OCI-LY7 (cell line): Measurements from ENCODE around the gene GRID1. TPM values are rescaled to one million over a fixed set of nuclear protein-coding genes. Genes with fewer than 3 reads are reported as not detected.

Source experiments
- BruUV-seq: library from RNA; stranded (reverse); fragments of 400-500 nt; replicated peaks from 2 replicates; lab custom pipeline; 2021; lab: Mats Ljungman, UMichigan
- CTCF ChIA-PET: fragments of 300-600 bp; sonication (Branson Sonifier 250); formaldehyde crosslinking; loops from one replicate; lab custom pipeline; 2022; ENCODE audit warnings: antibody characterized with exemption; ENCODE audit not compliant: unreplicated experiment; lab: Charles Lee
- POLR2A ChIA-PET: fragments of 300-600 bp; sonication (Branson Sonifier 250); formaldehyde crosslinking; loops from one replicate; lab custom pipeline; 2022; ENCODE audit warnings: antibody characterized with exemption; lab: Charles Lee
- DNase-seq: peaks from one replicate; pipeline ENCODE4 v3.0.0-alpha.2; 2015; ENCODE audit warnings: low spot score
- H2AFZ ChIP-seq: fragments of 200-600 bp; sonication (generic), shearing (Covaris generic); 2 replicates; pipeline ENCODE4 v1.6.1; 2014; ENCODE audit warnings: mild to moderate bottlenecking, antibody characterized with exemption, low read length, moderate library complexity
- H3K27ac ChIP-seq: fragments of 200-600 bp; sonication (generic); 2 replicates; pipeline ENCODE4 v1.5.1; 2014; ENCODE audit warnings: mixed run types, low read depth, mild to moderate bottlenecking, moderate library complexity, low read length, inconsistent platforms; ENCODE audit not compliant: poor library complexity, severe bottlenecking
- H3K36me3 ChIP-seq: fragments of 200-600 bp; sonication (generic); 2 replicates; pipeline ENCODE4 v1.6.1; 2014; ENCODE audit warnings: mild to moderate bottlenecking, antibody characterized with exemption, low read length, moderate library complexity, mixed read lengths; ENCODE audit not compliant: insufficient read depth
- H3K4me1 ChIP-seq: fragments of 200-600 bp; sonication (generic); 2 replicates; pipeline ENCODE4 v1.5.1; 2014; ENCODE audit warnings: mild to moderate bottlenecking, low read length; ENCODE audit not compliant: insufficient read depth, poor library complexity, severe bottlenecking
- H3K4me2 ChIP-seq: fragments of 200-600 bp; sonication (generic); 2 replicates; pipeline ENCODE4 v1.6.1; 2014; ENCODE audit warnings: mild to moderate bottlenecking, low read length
- H3K4me3 ChIP-seq: fragments of 200-600 bp; sonication (generic); 2 replicates; pipeline ENCODE4 v1.5.1; 2014; ENCODE audit warnings: mild to moderate bottlenecking, low read depth, low read length; ENCODE audit not compliant: poor library complexity, severe bottlenecking
- H3K79me2 ChIP-seq: fragments of 200-600 bp; sonication (generic); 2 replicates; pipeline ENCODE4 v1.6.1; 2016; ENCODE audit warnings: low read depth, mild to moderate bottlenecking, low read length, moderate library complexity, mixed read lengths; ENCODE audit not compliant: insufficient read depth
- H3K9me2 ChIP-seq: fragments of 200-600 bp; sonication (generic); 2 replicates; pipeline ENCODE4 v1.6.1; 2016; ENCODE audit warnings: mild to moderate bottlenecking, low read length, mixed read lengths; ENCODE audit not compliant: insufficient read depth
- H3K9me3 ChIP-seq: fragments of 200-600 bp; sonication (generic); 2 replicates; pipeline ENCODE4 v1.6.1; 2014; ENCODE audit warnings: mild to moderate bottlenecking, mixed run types, low read length, mixed read lengths
- H4K20me1 ChIP-seq: fragments of 200-600 bp; sonication (generic); 2 replicates; pipeline ENCODE4 v1.6.1; 2014; ENCODE audit warnings: mild to moderate bottlenecking, antibody characterized with exemption, low read length, moderate library complexity, mixed read lengths; ENCODE audit not compliant: insufficient read depth
- EZH2phosphoT487 ChIP-seq: fragments of 200-600 bp; sonication (generic); IDR thresholded peaks from 2 replicates; pipeline ENCODE4 v1.6.1; 2018; ENCODE audit warnings: low read depth, borderline replicate concordance, mild to moderate bottlenecking, mixed run types, antibody characterized with exemption, low read length, moderate library complexity, mixed read lengths
- intact Hi-C: fragments of 100-400 bp; cut with micrococcal nuclease; formaldehyde crosslinking; loops from one replicate; pipeline ENCODE4 v1.10.0; 2022; ENCODE audit not compliant: unreplicated experiment
- total RNA-seq, 2 experiments: library from RNA; depleted of rRNA in 1 of 2; stranded (reverse); fragments of >200 nt in 1 of 2; shearing (Covaris generic) in 1 of 2; gene quantifications; 2 replicates each; pipeline ENCODE4 v1.2.3, GENCODE V29; 2014 to 2022
- TF ChIP-seq, protein P1 (sequence below): fragments of 200-600 bp; sonication (generic); conservative IDR thresholded peaks from 2 replicates; pipeline ENCODE4 v1.5.1; 2014; ENCODE audit warnings: mild to moderate bottlenecking, antibody characterized with exemption, low read length, moderate library complexity, mixed read lengths

GRID1 gene
- total RNA-seq, 2 experiments from 2014 or later = 1.6 to 3.7 TPM

GRCh38 chr10:85645053-85645452 lies 721.5 kb downstream of the GRID1 start:
- POLR2A ChIA-PET = interaction anchor here (0.6 to 0.7 kb wide), 2 partner anchors 624 to 1229 kb away, joined by 3 to 4 read pairs; no protein-coding TSS in a partner anchor
- Histone ChIP-seq H4K20me1 (no peaks in the 10 kb centered on the region), H3K36me3 (no peaks in the 10 kb centered on the region), H3K4me1 (no peaks in the 10 kb centered on the region), H3K4me2 (no peak overlapping the region), H3K27ac (no peak overlapping the region), H3K9me3 (no peaks in the 10 kb centered on the region), H3K79me2 (no peaks in the 10 kb centered on the region), H2AFZ (no peak overlapping the region), H3K9me2 (no peaks in the 10 kb centered on the region), H3K4me3 (no peak overlapping the region)
- CTCF ChIA-PET = no interaction called here
- no TSS peak for BruUV-seq
- TF ChIP-seq EZH2phosphoT487 = no peak
- TF ChIP-seq, protein P1, sequence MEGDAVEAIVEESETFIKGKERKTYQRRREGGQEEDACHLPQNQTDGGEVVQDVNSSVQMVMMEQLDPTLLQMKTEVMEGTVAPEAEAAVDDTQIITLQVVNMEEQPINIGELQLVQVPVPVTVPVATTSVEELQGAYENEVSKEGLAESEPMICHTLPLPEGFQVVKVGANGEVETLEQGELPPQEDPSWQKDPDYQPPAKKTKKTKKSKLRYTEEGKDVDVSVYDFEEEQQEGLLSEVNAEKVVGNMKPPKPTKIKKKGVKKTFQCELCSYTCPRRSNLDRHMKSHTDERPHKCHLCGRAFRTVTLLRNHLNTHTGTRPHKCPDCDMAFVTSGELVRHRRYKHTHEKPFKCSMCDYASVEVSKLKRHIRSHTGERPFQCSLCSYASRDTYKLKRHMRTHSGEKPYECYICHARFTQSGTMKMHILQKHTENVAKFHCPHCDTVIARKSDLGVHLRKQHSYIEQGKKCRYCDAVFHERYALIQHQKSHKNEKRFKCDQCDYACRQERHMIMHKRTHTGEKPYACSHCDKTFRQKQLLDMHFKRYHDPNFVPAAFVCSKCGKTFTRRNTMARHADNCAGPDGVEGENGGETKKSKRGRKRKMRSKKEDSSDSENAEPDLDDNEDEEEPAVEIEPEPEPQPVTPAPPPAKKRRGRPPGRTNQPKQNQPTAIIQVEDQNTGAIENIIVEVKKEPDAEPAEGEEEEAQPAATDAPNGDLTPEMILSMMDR = no peak
- intact Hi-C loops = no loop called here
- no peak for DNase-seq

DNA sequence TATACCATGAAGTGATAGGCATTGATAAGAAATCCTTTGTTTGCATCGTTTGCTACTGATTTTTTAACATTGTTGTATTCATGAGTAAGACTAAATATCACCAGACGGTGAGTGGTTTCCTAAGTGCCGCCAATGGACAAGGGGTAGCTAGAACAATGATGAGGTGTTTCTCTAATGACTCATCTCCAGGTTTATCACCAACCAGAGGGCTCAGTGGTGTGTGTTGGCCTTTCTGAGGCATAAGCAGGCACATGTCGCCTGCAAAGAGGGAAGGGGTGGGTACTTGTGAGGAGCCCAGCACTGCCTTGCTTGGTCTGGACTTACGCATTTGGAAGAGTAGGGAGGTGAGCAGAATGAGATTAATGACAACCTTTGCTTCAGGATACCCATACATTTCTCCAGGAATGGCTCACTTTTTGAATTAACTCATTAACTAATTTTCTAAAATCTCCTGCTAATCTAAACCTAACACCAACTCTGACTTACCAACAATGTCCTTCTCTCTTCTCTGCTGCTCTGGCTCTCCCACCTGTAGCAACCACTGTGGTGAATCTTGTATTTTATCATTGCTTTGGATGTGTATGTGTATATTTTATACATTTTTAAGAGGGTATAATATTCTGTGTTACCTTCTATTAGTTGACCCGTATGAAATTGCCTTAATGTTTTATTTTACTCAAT lies 722.6 kb downstream of the GRID1 start:
- Histone ChIP-seq H3K4me2 (no peak overlapping the region), H3K36me3 (no peaks in the 10 kb centered on the region), H2AFZ (no peak overlapping the region), H3K79me2 (no peaks in the 10 kb centered on the region), H3K4me1 (no peaks in the 10 kb centered on the region), H3K9me2 (no peaks in the 10 kb centered on the region), H3K9me3 (no peaks in the 10 kb centered on the region), H3K4me3 (no peak overlapping the region), H3K27ac (no peak overlapping the region), H4K20me1 (no peaks in the 10 kb centered on the region)
- intact Hi-C loops = no loop called here
- TF ChIP-seq EZH2phosphoT487 = no peak
- TF ChIP-seq, protein P1 = no peak
- POLR2A ChIA-PET = no interaction called here
- no TSS peak for BruUV-seq
- CTCF ChIA-PET = no interaction called here
- DNase-seq = no peak

GRCh38 chr10:85643171-85643844 lies 723.3 kb downstream of the GRID1 start:
- intact Hi-C loops = no loop called here
- Histone ChIP-seq H4K20me1 (no peaks in the 10 kb centered on the region), H3K27ac (no peak overlapping the region), H3K9me2 (no peaks in the 10 kb centered on the region), H3K4me1 (no peaks in the 10 kb centered on the region), H3K36me3 (no peaks in the 10 kb centered on the region), H2AFZ (no peak overlapping the region), H3K9me3 (no peaks in the 10 kb centered on the region), H3K4me3 (no peak overlapping the region), H3K79me2 (no peaks in the 10 kb centered on the region), H3K4me2 (no peak overlapping the region)
- TF ChIP-seq EZH2phosphoT487 = no peak
- TF ChIP-seq, protein P1 = no peak
- ChIA-PET POLR2A (no interaction called here), CTCF (no interaction called here)
- no TSS peak for BruUV-seq
- DNase-seq = no peak
